LNCaP clone FGC (cell line): Measurements from ENCODE around the gene SKA1.
A peak's percentile ranks its signal among the peaks of the same experiment; 100 is the strongest.

ENCODE experiments used
- DNase-seq: peaks from one replicate; pipeline ENCODE4 v3.0.0-alpha.2; 2011; ENCODE audit warnings: low read depth
- H3K4me3 ChIP-seq: 2 replicates; pipeline ENCODE4 v1.5.1; 2011; ENCODE audit warnings: mild to moderate bottlenecking, low read depth, low read length, control low read depth
- CTCF ChIP-seq: IDR thresholded peaks from 2 replicates; pipeline ENCODE4 v1.5.1; 2012; ENCODE audit warnings: mild to moderate bottlenecking; ENCODE audit not compliant: control insufficient read depth, insufficient read depth; ENCODE audit errors: extremely low read depth

Gene SKA1

GRCh38 chr18:50374753-50375391 lies at the start of gene SKA1:
SKA1 (plus strand) TSS chr18:50375046; CDS start chr18:50375831, 785 bp downstream.
- DNase-seq = peak; percentile 79
- H3K4me3 ChIP-seq = peak within 1 kb of the TSS; percentile 88
- no peak for TF ChIP-seq CTCF

GRCh38 chr18:50327983-50328382 lies 46.9 kb upstream of the SKA1 start:
- H3K4me3 ChIP-seq = no peak overlapping the region
- no peak for TF ChIP-seq CTCF
- no peak for DNase-seq

GRCh38 chr18:50330176-50330575 lies 44.7 kb upstream of the SKA1 start:
- H3K4me3 ChIP-seq = no peak overlapping the region
- no peak for DNase-seq
- TF ChIP-seq CTCF = no peak

GRCh38 chr18:50331691-50332090 lies 43.2 kb upstream of the SKA1 start:
- no peak for DNase-seq
- H3K4me3 ChIP-seq = no peak overlapping the region
- TF ChIP-seq CTCF = no peak

GRCh38 chr18:50334546-50335152 lies 40.2 kb upstream of the SKA1 start:
- no peak for DNase-seq
- TF ChIP-seq CTCF = no peak
- no peak overlapping the region for H3K4me3 ChIP-seq

- DNase-seq = no peak
- TF ChIP-seq CTCF = no peak
Observed at GRCh38 chr18:50338122-50338521, 36.7 kb upstream of the SKA1 start.

GRCh38 chr18:50338715-50339114 lies 36.1 kb upstream of the SKA1 start:
- TF ChIP-seq CTCF = no peak
- DNase-seq = no peak
- H3K4me3 ChIP-seq = no peak overlapping the region

More at GRCh38 chr18:50338122-50338521, 36.7 kb upstream of the SKA1 start:
- H3K4me3 ChIP-seq = no peak overlapping the region
